Stomach (tissue), 4 donors: Measurements from ENCODE around the gene ITM2B.

Experiments
- CTCF ChIP-seq, 7 experiments: fragments of 450-650 bp in 4 of 7; fragments of 200-600 bp in 3 of 7; sonication (generic) in 3 of 7; IDR thresholded peaks; one replicate each; pipeline ENCODE4 v1.5.1; 2016 to 2019; ENCODE audit warnings: antibody characterized with exemption in 7 of 7, control low read depth in 2 of 7, mild to moderate bottlenecking in 1 of 7
- EP300 ChIP-seq: sonication (generic); formaldehyde crosslinking; IDR thresholded peaks from one replicate; pipeline ENCODE4 v1.6.1; 2017; ENCODE audit warnings: antibody characterized with exemption
- POLR2A ChIP-seq, 4 donors: fragments of 450-650 bp; IDR thresholded peaks; one replicate each; pipeline ENCODE4 v1.6.1; 2016; ENCODE audit warnings: antibody characterized with exemption in 4 of 4, control low read depth in 2 of 4, mild to moderate bottlenecking in 1 of 4, moderate library complexity in 1 of 4
- POLR2AphosphoS5 ChIP-seq, 3 donors: sonication (generic); formaldehyde crosslinking; IDR thresholded peaks; one replicate each; pipeline ENCODE4 v1.6.1; 2016; ENCODE audit warnings: antibody characterized with exemption in 3 of 3

- no peak for TF ChIP-seq EP300
- no peak for TF ChIP-seq CTCF (IDR thresholded peaks at IDR 0.05)
- TF ChIP-seq POLR2AphosphoS5 (IDR thresholded peaks at IDR 0.05) = peak; percentile 96 to 99 (median 98)
- peak in 2 of 4 donors; percentile 86 to 95 for TF ChIP-seq POLR2A (IDR thresholded peaks at IDR 0.05)
Measured at GRCh38 chr13:48303359-48304142, 70.5 kb downstream of the ITM2B start, which contains the start of gene RB1.
